GM12891 (cell line): ENCODE measurements around the gene MARK2.

ENCODE experiments used
- POLR2AphosphoS5 ChIP-seq: IDR thresholded peaks from 2 replicates; pipeline ENCODE4 v1.6.1; 2011; ENCODE audit warnings: low read depth, low read length, control low read depth
- POU2F2 ChIP-seq: IDR thresholded peaks from 2 replicates; pipeline ENCODE4 v1.6.1; 2011; ENCODE audit warnings: low read depth, mild to moderate bottlenecking, control low read depth, low read length, moderate library complexity
- TAF1 ChIP-seq: IDR thresholded peaks from 2 replicates; pipeline ENCODE4 v1.6.1; 2011; ENCODE audit warnings: low read depth, low read length, control low read depth

DNA sequence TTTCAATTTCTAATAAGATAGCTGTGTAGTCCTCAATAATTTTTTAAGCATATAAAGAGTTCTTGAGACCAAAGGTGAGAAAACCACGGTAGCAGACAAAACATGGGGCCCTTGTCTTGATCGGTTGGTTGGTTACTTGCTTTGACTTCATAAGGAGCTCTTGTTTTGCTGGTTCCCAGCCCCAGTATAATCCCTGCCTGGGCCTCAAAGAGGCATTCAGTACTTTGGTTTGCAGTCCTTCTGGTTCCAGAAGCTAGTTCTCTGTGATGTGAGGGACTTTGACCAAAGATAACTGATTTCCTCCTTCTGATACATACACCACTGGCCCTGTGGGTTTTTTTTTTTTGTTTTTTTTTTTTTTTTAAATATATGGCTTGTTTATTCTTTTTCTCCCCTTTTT is 17.1 kb downstream of the MARK2 start:
- TF ChIP-seq POLR2AphosphoS5 (no peak), POU2F2 (no peak), TAF1 (no peak)
